HG03159 (cell line): ENCODE results near the gene OSTC.

Experiments
- ATAC-seq: cut with Tn5 transposase; IDR thresholded peaks from one replicate; pipeline ENCODE4 v1.9.1; 2021; ENCODE audit warnings: mild to moderate bottlenecking, moderate library complexity; ENCODE audit not compliant: unreplicated experiment

Gene OSTC

DNA sequence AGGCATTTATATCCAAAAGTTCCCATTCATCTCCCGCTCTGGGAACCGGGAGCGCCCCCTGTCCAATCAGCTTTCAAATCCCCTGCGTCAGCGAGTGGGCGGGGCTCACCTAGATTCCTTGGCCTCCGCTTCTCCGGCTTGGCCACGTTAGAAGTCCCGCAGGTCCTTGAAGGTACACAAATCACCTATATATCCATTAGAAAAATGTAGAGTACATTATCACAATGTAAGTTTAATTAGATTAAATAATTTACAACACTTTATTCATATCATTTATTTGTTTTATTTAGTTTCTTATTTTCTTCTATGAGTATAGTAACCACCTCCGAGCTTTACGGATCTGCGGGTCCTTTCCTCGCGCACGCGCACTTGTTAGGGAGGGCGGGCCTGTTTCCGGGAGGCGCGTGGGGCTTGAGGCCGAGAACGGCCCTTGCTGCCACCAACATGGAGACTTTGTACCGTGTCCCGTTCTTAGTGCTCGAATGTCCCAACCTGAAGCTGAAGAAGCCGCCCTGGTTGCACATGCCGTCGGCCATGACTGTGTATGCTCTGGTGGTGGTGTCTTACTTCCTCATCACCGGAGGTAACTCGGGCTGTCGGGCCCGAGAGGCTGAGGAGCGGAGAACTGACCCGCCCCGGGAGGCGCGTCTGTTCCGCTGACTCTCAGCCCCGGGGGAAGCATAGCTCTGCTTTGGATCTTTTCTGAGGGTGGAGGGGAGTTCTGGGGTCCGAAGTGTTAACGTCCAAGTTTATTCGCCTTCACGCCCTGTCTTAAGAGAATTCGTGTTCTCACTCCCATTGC is at the start of gene OSTC:
TSS of gene OSTC (plus strand) at position 388 of the 802 bp plus-strand sequence. CDS start at position 445, 57 bp downstream.
- peak; percentile 91 for ATAC-seq

DNA sequence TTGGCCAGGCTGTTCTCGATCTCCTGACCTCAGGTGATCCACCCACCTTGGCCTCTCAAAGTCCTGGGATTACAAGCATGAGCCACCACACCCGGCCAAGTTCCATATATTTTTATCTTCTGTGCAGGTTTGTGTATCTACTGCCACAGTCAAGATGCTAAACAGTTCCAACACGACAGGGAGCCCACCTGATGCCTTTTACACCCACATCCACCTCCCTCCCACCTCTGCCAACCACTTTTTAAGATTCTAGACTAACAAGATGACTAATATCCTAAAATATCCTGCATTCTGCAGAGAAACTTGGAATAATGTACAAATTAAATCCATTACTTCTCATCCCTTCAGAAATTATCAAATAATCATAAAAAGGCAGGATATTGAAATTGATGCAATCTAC is 49.3 kb upstream of the OSTC start:
- ATAC-seq, result no peak

DNA sequence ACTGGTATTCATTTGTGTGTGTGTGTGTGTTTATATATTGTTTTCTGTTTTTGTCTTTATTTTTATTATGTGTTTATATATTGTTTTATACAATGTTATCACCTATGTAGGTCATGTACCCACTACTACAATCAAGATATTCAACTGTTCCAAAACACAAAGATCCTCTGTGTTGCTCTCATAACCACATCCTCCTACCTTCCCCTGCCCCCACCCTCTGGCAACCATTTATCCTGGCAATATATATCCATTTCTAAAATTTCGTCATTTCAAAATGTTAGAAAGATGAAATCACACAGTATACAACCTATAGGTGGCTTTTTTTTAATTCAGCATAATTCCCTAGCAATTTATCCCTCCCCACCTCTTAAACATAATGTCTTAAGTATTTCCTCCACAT is 48.9 kb upstream of the OSTC start:
- ATAC-seq, result no peak

DNA sequence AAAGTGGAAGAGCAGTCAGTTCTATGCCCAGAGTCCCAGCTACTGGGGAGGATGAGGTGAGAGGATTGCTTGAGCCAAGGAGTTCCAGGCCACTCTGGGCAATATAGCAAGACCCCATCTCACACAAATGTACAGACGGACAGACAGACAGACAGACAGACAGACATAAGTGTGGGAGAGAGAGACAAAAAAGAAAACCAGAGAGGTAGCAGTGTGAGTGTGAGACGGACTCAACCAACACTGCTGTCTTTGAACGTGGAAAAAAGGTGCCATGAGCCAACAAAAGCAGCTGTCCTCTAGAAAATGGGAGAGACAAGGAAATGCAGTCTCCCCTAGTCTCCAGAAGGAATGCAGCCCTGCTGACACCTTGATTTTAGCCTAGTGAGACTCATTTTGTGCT is 48.2 kb upstream of the OSTC start:
- no peak for ATAC-seq

DNA sequence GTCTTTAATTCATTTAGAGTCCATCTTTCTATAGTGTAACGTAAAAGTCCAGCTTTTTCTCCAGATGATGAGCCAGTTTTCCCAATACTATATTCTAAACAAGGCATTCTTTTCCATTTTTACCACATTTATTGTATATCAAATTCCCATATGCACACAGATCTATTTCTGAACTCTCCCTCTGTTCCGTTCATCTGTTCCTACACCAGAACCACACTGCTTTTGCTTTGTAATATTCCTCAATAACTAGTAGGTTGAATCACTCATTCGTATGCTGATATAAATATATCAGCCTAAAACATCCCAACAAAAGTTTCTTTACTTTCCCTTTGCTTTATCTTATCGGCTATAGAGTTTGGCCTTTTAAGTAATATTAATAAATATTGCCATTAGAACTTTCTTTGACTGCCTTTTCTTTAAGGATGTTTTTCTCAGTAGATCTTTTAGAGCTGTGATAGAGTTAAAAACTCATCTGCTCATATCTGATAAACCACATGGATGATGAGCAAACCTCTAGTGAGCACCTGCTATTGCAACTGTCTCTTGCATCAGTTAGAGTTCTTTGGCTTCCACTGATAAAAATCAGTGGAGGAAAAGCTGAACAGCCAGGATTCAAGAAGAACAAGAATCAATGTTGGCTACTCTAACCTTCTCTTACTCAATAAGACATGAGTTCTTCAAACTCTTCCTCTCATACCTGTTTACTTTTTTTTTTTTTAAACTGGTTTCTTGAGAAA is 43.2 kb upstream of the OSTC start:
- no peak for ATAC-seq

DNA sequence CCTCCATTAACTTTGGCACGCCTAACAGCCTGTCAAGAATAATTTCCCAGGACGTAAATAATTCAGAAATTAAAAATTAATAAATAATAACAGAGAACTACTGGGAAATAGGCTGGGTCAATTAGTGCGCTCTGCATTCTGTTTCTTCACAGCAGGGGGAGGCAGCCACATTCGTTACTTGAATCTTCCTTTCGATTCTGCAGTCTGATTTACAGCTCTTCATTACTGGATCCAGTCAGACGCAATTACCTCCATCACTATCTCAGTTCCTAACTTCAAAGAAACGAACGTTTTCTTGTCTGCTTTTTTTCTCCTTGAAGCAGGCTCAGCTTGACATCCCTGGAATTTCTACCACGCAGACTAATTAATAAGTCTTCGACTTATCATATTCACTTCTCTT is 39.0 kb upstream of the OSTC start:
- no peak for ATAC-seq

DNA sequence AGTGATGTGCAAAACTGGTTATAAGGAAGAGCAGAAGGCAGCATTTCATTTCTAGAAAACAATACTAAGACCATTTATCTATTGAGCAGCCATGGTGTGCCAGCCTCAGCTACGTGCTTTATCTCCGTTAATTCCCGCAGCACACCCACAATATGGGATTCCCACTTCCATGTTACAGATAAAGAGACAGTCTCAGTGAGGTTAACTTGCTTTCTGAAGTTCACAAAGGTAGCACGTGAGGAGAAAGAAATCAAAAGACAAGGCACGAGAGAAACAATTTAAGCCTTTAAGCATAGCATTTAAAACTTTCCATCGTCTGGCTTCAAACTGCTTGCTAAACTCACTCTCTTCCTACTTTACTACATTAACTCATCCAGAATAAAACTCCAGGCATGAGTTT is 38.0 kb upstream of the OSTC start:
- no peak for ATAC-seq

DNA sequence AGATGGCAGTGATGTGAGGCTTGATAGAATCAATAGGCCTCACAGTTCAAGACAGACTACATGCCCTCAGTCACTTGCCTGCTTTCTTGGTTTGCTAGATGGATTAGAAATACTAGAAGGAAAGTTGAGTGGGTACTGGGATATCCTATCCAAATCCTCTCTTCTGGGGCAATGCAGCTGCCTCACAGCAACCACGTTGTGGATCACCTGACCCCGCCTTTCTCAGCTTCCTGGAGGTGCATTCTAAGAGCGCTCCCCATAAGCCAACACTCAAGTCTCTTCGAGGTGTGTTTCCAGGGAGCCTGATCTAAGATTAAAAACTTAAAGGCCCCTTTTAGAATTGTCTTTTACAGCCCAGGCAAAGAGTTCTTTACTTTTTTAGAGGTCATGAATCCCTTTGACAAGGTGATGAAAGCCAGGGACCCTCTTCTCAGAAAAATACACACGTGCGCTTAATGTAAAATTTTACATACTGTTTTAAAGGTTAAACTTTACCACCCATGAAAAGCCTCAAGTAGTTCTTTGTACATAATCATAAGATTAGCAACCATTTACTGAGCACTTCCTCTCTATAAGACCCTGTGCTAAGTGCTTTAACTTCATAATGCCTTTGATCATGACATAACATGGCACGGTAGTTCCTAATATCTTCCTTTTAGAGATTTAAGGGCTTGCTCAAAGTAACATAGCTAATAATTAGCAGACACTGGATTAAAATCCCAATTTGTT is 30.9 kb upstream of the OSTC start:
- ATAC-seq, result peak; percentile 6

DNA sequence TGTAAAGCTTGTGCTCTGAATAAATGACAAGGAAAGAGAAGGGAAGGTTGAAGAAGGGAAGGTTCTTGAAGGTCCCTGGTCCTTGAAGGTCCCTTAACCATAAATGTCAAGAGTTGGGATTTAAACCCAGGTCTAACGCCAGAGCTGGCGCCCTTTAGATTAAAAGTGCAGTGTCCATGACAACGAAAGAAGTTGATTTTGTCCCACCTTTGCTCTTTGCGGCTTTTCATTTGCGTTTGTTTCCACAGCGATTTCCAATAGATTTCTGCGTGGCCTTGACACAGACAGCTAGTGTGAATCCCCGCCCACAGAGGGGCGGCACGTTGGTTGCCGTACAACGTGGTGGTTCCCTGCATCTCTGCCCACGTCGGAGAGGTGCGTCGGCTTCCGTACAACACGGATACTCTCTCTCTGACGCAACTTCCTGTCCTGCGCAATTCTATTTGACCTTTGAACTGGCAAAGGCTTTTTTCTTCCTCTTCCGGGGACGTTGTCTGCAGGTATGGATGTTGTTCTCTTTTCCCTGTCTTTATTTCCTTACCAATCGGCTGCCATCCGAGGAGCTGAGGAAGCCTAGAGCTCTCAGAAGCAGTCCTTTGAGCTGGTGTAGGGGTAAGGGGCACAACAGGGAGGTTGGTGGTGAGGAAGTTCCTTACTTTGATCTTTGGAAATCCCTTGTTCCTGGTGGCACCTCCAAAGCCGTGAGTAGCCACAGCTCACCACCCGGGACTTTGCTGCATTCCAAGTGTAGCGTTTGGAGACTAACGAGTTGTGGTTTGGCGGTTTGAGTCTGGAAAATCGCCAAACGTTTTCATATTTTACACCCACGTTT is 30.1 kb upstream of the OSTC start, which contains the start of gene RPL34:
TSS of gene RPL34 (plus strand) at position 476 of the 832 bp plus-strand sequence. CDS start 1,384 bp downstream, outside the sequence.
- peak; percentile 100 for ATAC-seq

DNA sequence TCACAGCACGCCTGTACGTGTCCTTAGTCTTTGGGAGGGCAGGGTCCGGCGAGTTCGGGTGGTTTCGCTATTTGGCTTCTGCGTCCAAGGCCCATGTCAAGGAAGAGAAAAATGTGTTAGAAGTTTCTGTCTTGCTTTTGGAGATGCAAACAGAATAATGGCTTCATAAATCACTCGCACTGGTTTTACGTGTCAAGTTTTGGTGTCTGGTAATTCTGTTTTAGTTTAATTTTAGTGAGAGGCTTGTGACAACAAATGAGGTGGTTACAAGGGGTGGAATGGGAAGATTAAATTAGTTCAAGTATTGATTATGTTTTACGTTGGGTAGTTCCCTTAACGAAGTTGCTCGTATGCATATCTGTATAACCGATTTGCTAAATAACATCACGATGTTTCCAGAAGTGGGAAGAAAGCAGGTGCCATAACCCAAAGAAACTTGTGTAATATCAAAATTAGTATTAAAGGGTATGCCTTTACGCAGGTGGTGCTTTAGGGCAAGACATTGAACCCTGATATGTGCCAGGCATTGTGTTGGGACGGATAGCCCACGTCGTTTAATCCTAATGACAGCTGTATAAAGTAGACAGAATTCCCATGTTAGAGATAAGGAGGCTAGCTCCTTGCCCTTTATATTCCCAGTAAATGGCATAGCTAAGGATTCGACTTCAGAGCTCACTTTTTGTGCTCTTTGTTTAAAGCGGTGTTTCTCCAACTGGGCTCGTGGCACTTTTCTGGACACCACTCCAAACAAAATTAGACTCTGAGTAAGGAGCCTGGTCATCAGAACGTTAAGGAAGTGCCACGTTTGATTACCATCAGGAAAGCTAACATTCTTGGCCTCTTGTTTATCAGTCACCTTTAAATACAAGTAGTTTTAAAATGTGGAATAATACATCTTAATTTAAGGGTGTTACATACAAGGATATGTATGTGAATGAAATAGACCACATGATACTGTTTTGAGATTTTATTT is 29.2 kb upstream of the OSTC start:
- peak; percentile 15 for ATAC-seq

DNA sequence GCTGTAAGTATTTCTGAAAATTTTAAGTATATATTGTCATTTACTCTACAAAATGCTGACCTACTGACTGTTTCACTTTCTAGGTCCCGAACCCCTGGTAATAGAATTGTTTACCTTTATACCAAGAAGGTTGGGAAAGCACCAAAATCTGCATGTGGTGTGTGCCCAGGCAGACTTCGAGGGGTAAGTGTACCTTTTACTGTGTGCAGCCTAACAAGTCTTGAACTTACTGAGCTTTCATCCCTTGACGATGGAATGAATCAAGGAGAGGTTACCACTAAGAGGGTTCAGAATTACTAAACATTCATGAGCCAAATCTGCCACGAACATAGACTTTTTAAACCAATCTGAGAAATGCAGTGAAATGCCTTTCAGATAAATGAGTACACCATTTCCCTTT is 28.4 kb upstream of the OSTC start:
- ATAC-seq, result no peak

DNA sequence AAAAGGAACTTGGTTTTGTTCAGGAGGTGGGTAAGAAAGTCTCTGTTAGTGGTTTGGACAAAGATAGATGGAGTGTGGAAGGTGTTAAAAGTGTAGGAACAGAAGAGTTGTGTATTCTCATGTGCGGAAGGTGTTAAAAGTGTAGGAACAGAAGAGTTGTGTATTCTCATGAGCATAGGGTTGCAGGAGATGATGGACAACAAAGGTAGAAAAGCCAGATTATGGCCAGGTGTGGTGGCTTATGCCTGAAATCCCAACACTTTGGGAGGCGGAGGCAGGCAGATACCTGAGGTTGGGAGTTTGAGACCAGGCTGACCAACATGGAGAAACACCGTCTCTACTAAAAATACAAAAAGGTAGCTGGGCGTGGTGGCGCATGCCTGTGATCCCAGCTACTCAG is 27.6 kb upstream of the OSTC start:
- no peak for ATAC-seq

DNA sequence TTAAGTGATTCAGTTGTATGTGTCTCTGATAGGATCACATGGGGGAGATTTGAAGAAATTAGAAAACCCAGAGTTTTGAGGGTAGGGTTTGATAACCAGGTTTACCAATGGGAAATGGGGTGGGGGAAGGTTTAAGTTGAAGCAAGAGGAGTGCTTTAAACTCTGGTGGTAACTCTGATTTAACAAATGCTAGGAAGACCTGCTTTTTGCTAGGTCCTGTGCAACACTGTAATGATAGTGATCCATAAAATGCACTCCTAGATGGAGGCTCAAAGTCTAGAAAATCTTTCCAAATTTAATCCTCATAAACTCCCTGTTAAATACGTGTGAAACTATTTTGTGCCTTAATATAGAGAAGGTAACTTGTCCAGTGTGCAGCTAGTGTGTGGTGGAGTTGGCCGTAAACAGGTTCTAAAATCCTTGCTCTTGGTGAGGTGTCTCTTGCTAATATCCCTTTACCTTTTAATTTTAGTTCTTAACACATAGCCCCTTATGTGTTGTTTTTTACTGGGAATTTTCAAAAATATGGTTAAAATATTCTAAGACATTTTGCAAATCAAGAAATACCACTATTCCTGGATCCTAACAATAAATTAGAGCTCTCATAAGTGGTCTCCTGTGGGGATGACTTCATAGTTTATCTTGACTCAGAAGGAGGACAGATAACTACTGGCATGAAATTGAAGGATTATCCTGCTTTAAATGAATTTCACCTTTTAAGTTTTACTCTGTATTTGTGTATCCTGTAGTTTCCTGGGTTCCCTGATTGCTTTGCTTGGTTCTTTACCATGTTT is 25.9 kb upstream of the OSTC start:
- ATAC-seq, result no peak

DNA sequence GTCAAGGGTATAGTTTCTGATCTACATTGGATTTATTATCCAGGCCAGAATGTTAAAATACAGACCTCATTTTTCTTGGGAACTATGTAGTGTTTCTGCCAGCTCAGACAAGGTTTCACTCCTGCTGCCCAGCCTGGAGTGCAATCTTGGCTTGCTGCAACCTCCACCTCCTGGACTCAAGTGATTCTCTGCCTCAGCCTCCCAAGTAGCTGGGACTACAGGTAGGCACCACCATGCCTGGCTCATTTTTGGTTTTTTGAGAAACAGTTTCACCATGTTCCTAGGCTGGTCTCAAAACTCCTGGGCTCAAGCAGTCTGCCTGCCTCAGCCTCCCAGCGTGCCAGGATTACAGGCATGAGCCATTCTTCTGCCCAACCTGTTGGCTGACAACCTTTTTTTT is 24.3 kb upstream of the OSTC start:
- ATAC-seq, result no peak

DNA sequence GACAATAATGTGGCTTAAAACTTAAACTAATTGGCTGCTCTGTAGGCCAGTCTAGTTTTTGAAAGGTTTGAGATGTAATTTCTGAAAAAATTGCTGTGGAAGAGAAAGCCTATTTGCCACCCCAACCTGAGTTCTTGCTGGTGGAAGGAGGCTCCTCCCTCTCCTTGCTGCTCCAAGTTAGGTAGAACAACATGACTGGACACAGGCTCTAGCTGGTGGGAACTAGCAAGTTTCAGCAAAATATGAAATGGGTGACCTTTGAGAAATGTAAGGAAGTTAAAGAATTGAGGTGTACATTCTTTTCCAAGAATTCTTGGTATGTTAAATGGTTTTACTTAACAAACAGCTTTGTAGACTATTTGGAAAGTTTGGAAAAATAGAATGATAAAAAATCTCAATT is 22.0 kb upstream of the OSTC start:
- ATAC-seq, result no peak

DNA sequence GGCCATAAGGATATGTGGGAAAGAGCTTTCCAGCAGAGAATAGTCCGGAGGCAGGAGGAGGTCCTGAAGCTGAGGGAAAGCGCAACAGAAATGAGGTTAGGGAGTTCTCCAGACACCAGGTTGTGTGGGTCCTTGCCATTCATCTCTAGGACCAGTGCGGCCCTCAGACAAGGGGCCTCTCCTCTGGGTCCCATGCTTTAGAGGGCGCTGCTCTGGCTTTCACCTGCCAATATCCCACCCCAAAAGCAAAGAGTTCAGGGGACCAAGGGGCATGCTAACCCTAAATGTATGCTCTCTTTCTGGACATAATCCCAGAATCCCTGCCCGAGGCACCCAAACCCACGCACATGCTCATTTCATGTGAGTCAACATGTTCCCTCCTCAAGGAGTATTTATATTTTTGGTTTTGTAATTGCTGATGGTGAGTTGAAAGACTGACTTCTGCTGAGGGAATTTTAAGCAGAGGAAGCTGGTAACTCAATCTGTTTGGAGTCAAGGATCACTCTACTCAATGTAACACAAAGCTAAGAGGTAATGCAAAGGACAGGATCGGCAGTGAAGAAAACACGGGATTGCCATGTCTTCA is 15.2 kb upstream of the OSTC start:
- ATAC-seq, result no peak

DNA sequence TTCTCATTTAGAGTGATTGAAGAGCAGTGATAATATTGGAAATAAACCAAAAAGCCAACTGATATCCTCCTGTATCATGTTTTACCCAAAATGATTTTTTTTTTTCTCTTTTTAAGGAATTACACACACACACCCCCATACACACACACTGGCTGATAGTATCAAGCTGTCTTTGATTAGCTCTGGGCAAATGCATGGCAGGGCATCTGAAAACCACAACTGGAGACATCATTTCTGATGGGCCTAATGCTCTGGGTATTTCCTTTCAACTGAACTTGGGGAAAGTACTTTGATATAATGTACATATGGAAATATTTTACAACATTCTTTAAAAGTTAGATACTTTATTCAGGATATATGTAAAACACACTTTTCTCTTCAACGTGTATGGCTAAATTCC is 14.2 kb upstream of the OSTC start:
- ATAC-seq, result no peak

DNA sequence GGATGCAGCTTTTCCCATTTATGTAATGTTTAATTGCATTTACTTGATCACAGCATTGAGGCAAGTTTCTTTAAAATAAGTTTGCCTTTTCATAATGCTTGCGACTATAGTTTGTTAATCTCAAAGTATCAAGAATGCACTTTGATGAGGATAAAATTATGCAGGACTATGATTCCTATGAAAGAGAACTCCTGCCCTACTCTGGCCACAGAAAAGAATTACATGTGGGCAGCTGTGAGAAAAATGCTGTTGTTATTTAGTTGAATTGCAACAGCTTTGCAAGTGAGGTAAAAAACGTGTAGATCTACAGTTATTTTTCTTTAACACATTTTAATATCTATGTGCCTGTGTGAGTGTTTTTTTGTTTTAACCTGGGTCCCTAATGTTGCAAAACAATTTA is 12.5 kb upstream of the OSTC start:
- ATAC-seq, result no peak
